A549 (cell line): ENCODE results near the gene DYRK2. TPM values are rescaled to one million over a fixed set of nuclear protein-coding genes. Genes with fewer than 3 reads are reported as not detected.

Experiments
- ATAC-seq, 2 experiments: fragments of 200-7000 bp in 1 of 2; fragments of >200 bp in 1 of 2; cut with Nextera tagmentation in 1 of 2; cut with Tn5 transposase in 1 of 2; 3 replicates each; pipeline versions ENCODE4 v1.8.0 to v1.9.1; 2018 to 2020; ENCODE audit warnings: mild to moderate bottlenecking in 1 of 2, moderate library complexity in 1 of 2
- CTCF ChIA-PET: fragments of 300-600 bp; sonication (Branson Sonifier 250); formaldehyde crosslinking; extraction: SDS; loops from one replicate; lab custom pipeline; 2021; ENCODE audit warnings: antibody characterized with exemption, inconsistent platforms; lab: Yijun Ruan, JAX
- POLR2A ChIA-PET: fragments of 350-600 bp; formaldehyde crosslinking; extraction: SDS; loops from one replicate; lab custom pipeline; 2021; ENCODE audit warnings: antibody characterized with exemption, inconsistent platforms; lab: Yijun Ruan, JAX
- DNase-seq, 2 experiments: peaks; one replicate each; pipeline versions ENCODE4 v3.0.0 to v3.0.0-alpha.2; 2011 to 2016; ENCODE audit warnings: low read depth in 1 of 2, low spot score in 1 of 2
- FAIRE-seq: peaks from 2 replicates; lab custom pipeline; 2011; peaks lifted over from hg19 to GRCh38; lab: Jason Lieb, UNC
- H3K27ac ChIP-seq, 2 experiments: fragments of >200 bp; sonication (Bioruptor Twin); formaldehyde crosslinking; 3 replicates each; pipeline ENCODE4 v1.5.1; 2016 to 2017
- H3K4me1 ChIP-seq: fragments of >200 bp; sonication (Bioruptor Twin); formaldehyde crosslinking; 3 replicates; pipeline ENCODE4 v1.6.1; 2016
- H3K4me2 ChIP-seq: fragments of >200 bp; sonication (Bioruptor Twin); formaldehyde crosslinking; 3 replicates; pipeline ENCODE4 v1.6.1; 2016
- H3K4me3 ChIP-seq: fragments of >200 bp; sonication (Bioruptor Twin); formaldehyde crosslinking; 3 replicates; pipeline ENCODE4 v1.5.1; 2016
- H3K9me3 ChIP-seq: fragments of >200 bp; sonication (Bioruptor Twin); formaldehyde crosslinking; 3 replicates; pipeline ENCODE4 v1.6.1; 2016
- CBX2 ChIP-seq: fragments of 200-600 bp; sonication (generic); IDR thresholded peaks from 2 replicates; pipeline ENCODE4 v1.6.1; 2016; ENCODE audit warnings: low read depth, mild to moderate bottlenecking, borderline replicate concordance
- CTCF ChIP-seq: fragments of >200 bp; sonication (Bioruptor Twin); formaldehyde crosslinking; IDR thresholded peaks from 3 replicates; pipeline ENCODE4 v1.5.1; 2016
- E2F6 ChIP-seq: IDR thresholded peaks from 2 replicates; pipeline ENCODE4 v1.6.1; 2012; ENCODE audit warnings: low read depth, borderline replicate concordance
- EHF ChIP-seq: fragments of 250-450 bp; sonication (Bioruptor Pico); IDR thresholded peaks from 2 replicates; pipeline ENCODE4 v1.5.0; 2020; ENCODE audit warnings: mild to moderate bottlenecking
- EHMT2 ChIP-seq: fragments of 200-600 bp; sonication (generic); IDR thresholded peaks from 2 replicates; pipeline ENCODE4 v1.6.1; 2016; ENCODE audit warnings: antibody characterized with exemption, low read depth, mild to moderate bottlenecking, moderate library complexity
- ESRRA ChIP-seq: fragments of 150-350 bp; IDR thresholded peaks from 2 replicates; pipeline ENCODE4 v1.6.1; 2014; ENCODE audit warnings: mild to moderate bottlenecking, low read length, borderline replicate concordance
- FOSB ChIP-seq: fragments of 250-450 bp; sonication (Bioruptor Pico); IDR thresholded peaks from 2 replicates; pipeline ENCODE4 v1.5.0; 2020; ENCODE audit warnings: mild to moderate bottlenecking, moderate library complexity
- FOXS1 ChIP-seq: fragments of 250-450 bp; sonication (Bioruptor Pico); IDR thresholded peaks from 2 replicates; pipeline ENCODE4 v1.5.0; 2020; ENCODE audit warnings: mild to moderate bottlenecking, moderate library complexity
- HDAC2 ChIP-seq: fragments of 200-600 bp; sonication (generic); IDR thresholded peaks from 2 replicates; pipeline ENCODE4 v1.6.1; 2016
- HES2 ChIP-seq: fragments of >200 bp; sonication (Bioruptor Twin); formaldehyde crosslinking; IDR thresholded peaks from 2 replicates; pipeline ENCODE4 v1.6.1; 2016
- HOXA7 ChIP-seq: fragments of 250-450 bp; sonication (Bioruptor Pico); IDR thresholded peaks from 2 replicates; pipeline ENCODE4 v1.5.0; 2020; ENCODE audit warnings: mild to moderate bottlenecking, moderate library complexity
- JUN ChIP-seq, 2 experiments: fragments of >200 bp; sonication (Bioruptor Twin); formaldehyde crosslinking; IDR thresholded peaks; 2 replicates in 1 of 2; 3 replicates in 1 of 2; pipeline ENCODE4 v1.6.1; 2016 to 2017
- KDM1A ChIP-seq: fragments of 200-600 bp; sonication (generic); IDR thresholded peaks from 2 replicates; pipeline ENCODE4 v1.6.1; 2016; ENCODE audit warnings: low read depth, mild to moderate bottlenecking
- KDM5A ChIP-seq: fragments of 200-600 bp; sonication (generic); IDR thresholded peaks from 2 replicates; pipeline ENCODE4 v1.6.1; 2016; ENCODE audit warnings: antibody characterized with exemption, mild to moderate bottlenecking
- MYC ChIP-seq: IDR thresholded peaks from 2 replicates; pipeline ENCODE4 v1.6.1; 2012; ENCODE audit warnings: mild to moderate bottlenecking, inconsistent platforms, low read length, improper control_type of control experiment, borderline replicate concordance
- RFX5 ChIP-seq: fragments of 450-650 bp; IDR thresholded peaks from 2 replicates; pipeline ENCODE4 v1.7.1; 2014; ENCODE audit warnings: antibody characterized with exemption, mild to moderate bottlenecking, moderate library complexity
- RNF2 ChIP-seq: fragments of 200-600 bp; sonication (generic); IDR thresholded peaks from 2 replicates; pipeline ENCODE4 v1.6.1; 2016; ENCODE audit warnings: low read depth, mild to moderate bottlenecking, antibody characterized with exemption, moderate library complexity, borderline replicate concordance
- SMC3 ChIP-seq: fragments of >200 bp; sonication (Bioruptor Twin); formaldehyde crosslinking; IDR thresholded peaks from 3 replicates; pipeline ENCODE4 v1.6.1; 2018; ENCODE audit warnings: inconsistent platforms
- TFCP2L1 ChIP-seq: fragments of 250-450 bp; sonication (Bioruptor Pico); IDR thresholded peaks from 2 replicates; pipeline ENCODE4 v1.5.0; 2021; ENCODE audit warnings: mild to moderate bottlenecking
- TP53 ChIP-seq: fragments of 250-450 bp; sonication (Bioruptor Pico); IDR thresholded peaks from 2 replicates; pipeline ENCODE4 v1.5.0; 2021; ENCODE audit warnings: mild to moderate bottlenecking, moderate library complexity
- WGBS: methylation state at CpG from one replicate; pipeline ENCODE4 v1.1.6; 2017; ENCODE audit errors: missing lambda C conversion rate; 5-methylcytosine and 5-hydroxymethylcytosine counted together
- polyA plus RNA-seq, 4 experiments: library from polyadenylated mRNA; depleted of rRNA in 3 of 4; stranded (reverse); fragments of >200 nt; fragmentation: RNase III in 1 of 4; extraction: RNeasy Plus Mini Kit Qiagen cat#74134 plus additional on column Dnase treatment in 1 of 4; gene quantifications; 2 replicates in 3 of 4; 3 replicates in 1 of 4; pipeline ENCODE4 v1.2.3, GENCODE V29; 2011 to 2017
- TF ChIP-seq, protein P1 (sequence below): fragments of 200-600 bp; sonication (generic); IDR thresholded peaks from 2 replicates; pipeline ENCODE4 v1.6.1; 2016; ENCODE audit warnings: antibody characterized with exemption, mild to moderate bottlenecking, moderate library complexity

DYRK2 gene
- polyA plus RNA-seq, 2 of the 4 experiments (the other 2 are of a cell fraction) = 9.1 to 17.2 TPM

DNA sequence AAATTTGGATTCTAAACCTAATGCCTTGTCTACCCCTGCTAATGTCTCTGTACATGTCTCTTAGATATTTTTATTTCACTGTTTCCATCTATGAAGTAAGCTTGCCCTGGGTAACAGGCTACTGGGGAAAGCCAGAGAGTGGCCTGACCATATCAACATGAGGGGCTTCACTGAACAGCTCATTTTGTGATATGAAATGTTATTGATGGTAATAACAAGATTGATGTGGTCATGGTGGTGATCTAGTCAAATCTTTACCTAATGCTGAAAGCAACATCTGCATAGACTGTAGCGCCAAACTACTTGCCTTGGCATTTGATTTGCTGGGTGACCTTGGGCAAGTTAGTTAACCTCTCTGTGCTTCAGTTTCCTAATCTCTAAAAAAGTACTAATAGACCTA is 9.9 kb upstream of the DYRK2 start:
- TF ChIP-seq RNF2 = no peak
- TF ChIP-seq RFX5 = no peak
- no peak for TF ChIP-seq HES2
- no peak for TF ChIP-seq HDAC2
- TF ChIP-seq CTCF = no peak
- TF ChIP-seq TFCP2L1 (CRISPR knock-in tag) = no peak
- TF ChIP-seq ESRRA = no peak
- no peak for TF ChIP-seq E2F6
- no peak for TF ChIP-seq EHF (CRISPR knock-in tag)
- ATAC-seq (no peak), FAIRE-seq (no peak), DNase-seq (no peak)
- CTCF ChIA-PET = interaction anchor here (0.9 kb wide), 1 partner anchor 10 kb away, joined by 3 read pairs; no protein-coding TSS in a partner anchor
- Histone ChIP-seq H3K4me2 (no peak overlapping the region), H3K9me3 (no peaks in the 10 kb centered on the region), H3K27ac (no peak overlapping the region), H3K4me1 (no peaks in the 10 kb centered on the region), H3K4me3 (no peak overlapping the region)
- 85% methylated on average over 1 of the region's 1 CpG for WGBS
- POLR2A ChIA-PET = interaction anchor here (1.0 kb wide), 1 partner anchor 10 kb away, joined by 4 read pairs; the partner anchor contains the start of gene DYRK2

- peak; percentile 21 to 40; a peak in 3 of 6 replicates for ATAC-seq
- Histone ChIP-seq H3K4me2 (no peak overlapping the region), H3K4me3 (no peak overlapping the region), H3K27ac (no peak overlapping the region), H3K4me1 (peaks cover 2% of the 10 kb centered on the region; the same call in 1 of the 3 replicates), H3K9me3 (no peaks in the 10 kb centered on the region)
- no peak for TF ChIP-seq TFCP2L1 (CRISPR knock-in tag)
- no peak for TF ChIP-seq HOXA7 (CRISPR knock-in tag)
- TF ChIP-seq, protein P1, sequence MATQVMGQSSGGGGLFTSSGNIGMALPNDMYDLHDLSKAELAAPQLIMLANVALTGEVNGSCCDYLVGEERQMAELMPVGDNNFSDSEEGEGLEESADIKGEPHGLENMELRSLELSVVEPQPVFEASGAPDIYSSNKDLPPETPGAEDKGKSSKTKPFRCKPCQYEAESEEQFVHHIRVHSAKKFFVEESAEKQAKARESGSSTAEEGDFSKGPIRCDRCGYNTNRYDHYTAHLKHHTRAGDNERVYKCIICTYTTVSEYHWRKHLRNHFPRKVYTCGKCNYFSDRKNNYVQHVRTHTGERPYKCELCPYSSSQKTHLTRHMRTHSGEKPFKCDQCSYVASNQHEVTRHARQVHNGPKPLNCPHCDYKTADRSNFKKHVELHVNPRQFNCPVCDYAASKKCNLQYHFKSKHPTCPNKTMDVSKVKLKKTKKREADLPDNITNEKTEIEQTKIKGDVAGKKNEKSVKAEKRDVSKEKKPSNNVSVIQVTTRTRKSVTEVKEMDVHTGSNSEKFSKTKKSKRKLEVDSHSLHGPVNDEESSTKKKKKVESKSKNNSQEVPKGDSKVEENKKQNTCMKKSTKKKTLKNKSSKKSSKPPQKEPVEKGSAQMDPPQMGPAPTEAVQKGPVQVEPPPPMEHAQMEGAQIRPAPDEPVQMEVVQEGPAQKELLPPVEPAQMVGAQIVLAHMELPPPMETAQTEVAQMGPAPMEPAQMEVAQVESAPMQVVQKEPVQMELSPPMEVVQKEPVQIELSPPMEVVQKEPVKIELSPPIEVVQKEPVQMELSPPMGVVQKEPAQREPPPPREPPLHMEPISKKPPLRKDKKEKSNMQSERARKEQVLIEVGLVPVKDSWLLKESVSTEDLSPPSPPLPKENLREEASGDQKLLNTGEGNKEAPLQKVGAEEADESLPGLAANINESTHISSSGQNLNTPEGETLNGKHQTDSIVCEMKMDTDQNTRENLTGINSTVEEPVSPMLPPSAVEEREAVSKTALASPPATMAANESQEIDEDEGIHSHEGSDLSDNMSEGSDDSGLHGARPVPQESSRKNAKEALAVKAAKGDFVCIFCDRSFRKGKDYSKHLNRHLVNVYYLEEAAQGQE = no peak
- TF ChIP-seq CTCF = no peak
- TF ChIP-seq HES2 = no peak
- TF ChIP-seq TP53 = no peak
- no peak for TF ChIP-seq MYC
- no peak for TF ChIP-seq FOXS1
- no peak for TF ChIP-seq CBX2
- TF ChIP-seq FOSB (CRISPR knock-in tag) = no peak
- no peak for TF ChIP-seq JUN (IDR thresholded peaks at IDR 0.05)
- TF ChIP-seq KDM5A = no peak
- TF ChIP-seq SMC3 = no peak
- TF ChIP-seq KDM1A = no peak
- TF ChIP-seq EHMT2 = no peak
- ChIA-PET CTCF (interaction anchor here (1.0 kb wide), 1 partner anchor 39 kb away, joined by 3 read pairs; no protein-coding TSS in a partner anchor), POLR2A (no interaction called here)
- DNase-seq = no peak
- no peak for FAIRE-seq
- 65% methylated on average over 2 of the region's 2 CpGs for WGBS
These were observed 7.7 kb upstream of the DYRK2 start for GRCh38 chr12:67640863-67641262.
